ENCODE data around the gene BANF1. TPM values are rescaled to one million over a fixed set of nuclear protein-coding genes. Genes with fewer than 3 reads are reported as not detected.

BANF1 gene, protein sequence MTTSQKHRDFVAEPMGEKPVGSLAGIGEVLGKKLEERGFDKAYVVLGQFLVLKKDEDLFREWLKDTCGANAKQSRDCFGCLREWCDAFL
- 22.8 and 37.8 TPM in 2 replicates for total RNA-seq
- polyA plus RNA-seq: 197 and 215 TPM in 2 replicates

GRCh38 chr11:66001942-66002647 is at the start of gene BANF1, which contains the start of gene EIF1AD:
Gene BANF1 (plus strand): TSS chr11:66002503. CDS start chr11:66003251, 748 bp downstream.
Gene EIF1AD (minus strand): TSS chr11:66002157. CDS start chr11:66000389, 1,768 bp downstream.
- no peaks in the 10 kb centered on the region for H3K4me1 ChIP-seq (ENCODE audit: insufficient read depth)
- H3K27me3 ChIP-seq: no peaks in the 10 kb centered on the region
- H3K27ac ChIP-seq: peak within 1 kb of the TSS; percentile 99
- no peaks in the 10 kb centered on the region for H3K36me3 ChIP-seq (replicated peaks; ENCODE audit: insufficient read depth, low read depth)
- peak within 1 kb of the TSS; percentile 95 for H3K4me2 ChIP-seq
- no peaks in the 10 kb centered on the region for H3K9me3 ChIP-seq (ENCODE audit: low read depth)
- H2AFZ ChIP-seq: peak within 1 kb of the TSS; percentile 93
- H3K4me3 ChIP-seq: peak within 1 kb of the TSS; percentile 82
- no peaks in the 10 kb centered on the region for H3K9me2 ChIP-seq (replicated peaks; ENCODE audit: insufficient read depth)
- DNase-seq (ENCODE audit: low spot score): peak; percentile 95
- H3K79me2 ChIP-seq: peaks cover 47% of the 10 kb centered on the region
- H4K20me1 ChIP-seq (ENCODE audit: insufficient read depth, poor library complexity, severe bottlenecking): no peaks in the 10 kb centered on the region
- 2% methylated on average over 53 of the region's 55 CpGs for WGBS (ENCODE audit: low lambda C conversion rate, missing lambda C conversion rate)
- TF ChIP-seq EZH2phosphoT487 (IDR thresholded peaks at IDR 0.05; ENCODE audit: low read depth, severe bottlenecking, unreplicated experiment): no peak
- TF ChIP-seq, protein P1, sequence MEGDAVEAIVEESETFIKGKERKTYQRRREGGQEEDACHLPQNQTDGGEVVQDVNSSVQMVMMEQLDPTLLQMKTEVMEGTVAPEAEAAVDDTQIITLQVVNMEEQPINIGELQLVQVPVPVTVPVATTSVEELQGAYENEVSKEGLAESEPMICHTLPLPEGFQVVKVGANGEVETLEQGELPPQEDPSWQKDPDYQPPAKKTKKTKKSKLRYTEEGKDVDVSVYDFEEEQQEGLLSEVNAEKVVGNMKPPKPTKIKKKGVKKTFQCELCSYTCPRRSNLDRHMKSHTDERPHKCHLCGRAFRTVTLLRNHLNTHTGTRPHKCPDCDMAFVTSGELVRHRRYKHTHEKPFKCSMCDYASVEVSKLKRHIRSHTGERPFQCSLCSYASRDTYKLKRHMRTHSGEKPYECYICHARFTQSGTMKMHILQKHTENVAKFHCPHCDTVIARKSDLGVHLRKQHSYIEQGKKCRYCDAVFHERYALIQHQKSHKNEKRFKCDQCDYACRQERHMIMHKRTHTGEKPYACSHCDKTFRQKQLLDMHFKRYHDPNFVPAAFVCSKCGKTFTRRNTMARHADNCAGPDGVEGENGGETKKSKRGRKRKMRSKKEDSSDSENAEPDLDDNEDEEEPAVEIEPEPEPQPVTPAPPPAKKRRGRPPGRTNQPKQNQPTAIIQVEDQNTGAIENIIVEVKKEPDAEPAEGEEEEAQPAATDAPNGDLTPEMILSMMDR (IDR thresholded peaks at IDR 0.05; ENCODE audit: poor library complexity): no peak
- TF ChIP-seq EZH2 (IDR thresholded peaks at IDR 0.05; ENCODE audit: borderline replicate concordance): no peak

DNA sequence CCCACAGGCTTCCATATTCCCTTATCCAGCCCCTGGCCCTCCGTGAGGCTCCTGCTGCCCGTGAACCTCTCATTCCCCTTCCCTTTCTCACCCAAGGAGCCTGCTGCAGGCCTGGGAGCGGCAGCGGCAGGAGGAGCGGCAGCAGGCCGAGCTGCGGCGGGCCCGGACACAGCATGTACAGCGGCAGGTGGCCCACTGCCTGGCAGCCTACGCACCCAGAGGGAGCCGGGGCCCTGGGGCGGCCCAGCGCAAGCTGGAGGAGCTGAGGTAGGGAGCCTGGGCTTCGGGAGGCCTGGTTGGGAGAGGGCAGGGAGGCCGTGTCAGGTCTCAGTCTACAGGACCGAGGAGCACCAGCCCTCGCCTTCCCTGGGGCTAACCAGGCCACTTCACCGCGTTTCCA is 48.8 kb upstream of the BANF1 start:
- 86% methylated on average over 19 of the region's 20 CpGs for WGBS (ENCODE audit: low lambda C conversion rate, missing lambda C conversion rate)
- no peaks in the 10 kb centered on the region for H4K20me1 ChIP-seq (ENCODE audit: insufficient read depth, poor library complexity, severe bottlenecking)
- no peak overlapping the region for H3K4me3 ChIP-seq
- DNase-seq (ENCODE audit: low spot score): no peak
- H3K4me1 ChIP-seq (ENCODE audit: insufficient read depth): peaks cover 4% of the 10 kb centered on the region
- no peaks in the 10 kb centered on the region for H3K79me2 ChIP-seq
- no peak overlapping the region for H3K27ac ChIP-seq
- TF ChIP-seq, protein P1 (IDR thresholded peaks at IDR 0.05; ENCODE audit: poor library complexity): no peak
- TF ChIP-seq EZH2phosphoT487 (IDR thresholded peaks at IDR 0.05; ENCODE audit: low read depth, severe bottlenecking, unreplicated experiment): no peak
- no peak for TF ChIP-seq EZH2 (IDR thresholded peaks at IDR 0.05; ENCODE audit: borderline replicate concordance)
- no peaks in the 10 kb centered on the region for H3K36me3 ChIP-seq (replicated peaks; ENCODE audit: insufficient read depth, low read depth)
- H3K4me2 ChIP-seq: no peak overlapping the region
- H3K9me2 ChIP-seq (replicated peaks; ENCODE audit: insufficient read depth): no peaks in the 10 kb centered on the region
- no peaks in the 10 kb centered on the region for H3K27me3 ChIP-seq
- H3K9me3 ChIP-seq (ENCODE audit: low read depth): no peaks in the 10 kb centered on the region
- H2AFZ ChIP-seq: no peak overlapping the region

- no peak overlapping the region for H3K27ac ChIP-seq
- no peak for DNase-seq (ENCODE audit: low spot score)
- H4K20me1 ChIP-seq (ENCODE audit: insufficient read depth, poor library complexity, severe bottlenecking): no peaks in the 10 kb centered on the region
- H3K79me2 ChIP-seq: no peaks in the 10 kb centered on the region
- 78% methylated on average over 8 of the region's 8 CpGs for WGBS (ENCODE audit: low lambda C conversion rate, missing lambda C conversion rate)
- peaks cover 4% of the 10 kb centered on the region for H3K4me1 ChIP-seq (ENCODE audit: insufficient read depth)
- H2AFZ ChIP-seq: no peak overlapping the region
- no peak overlapping the region for H3K4me3 ChIP-seq
- no peaks in the 10 kb centered on the region for H3K36me3 ChIP-seq (replicated peaks; ENCODE audit: insufficient read depth, low read depth)
- H3K4me2 ChIP-seq: no peak overlapping the region
- no peaks in the 10 kb centered on the region for H3K27me3 ChIP-seq
- no peaks in the 10 kb centered on the region for H3K9me3 ChIP-seq (ENCODE audit: low read depth)
- TF ChIP-seq EZH2phosphoT487 (IDR thresholded peaks at IDR 0.05; ENCODE audit: low read depth, severe bottlenecking, unreplicated experiment) (no peak), EZH2 (IDR thresholded peaks at IDR 0.05; ENCODE audit: borderline replicate concordance) (no peak)
- TF ChIP-seq, protein P1 (IDR thresholded peaks at IDR 0.05; ENCODE audit: poor library complexity): no peak
- no peaks in the 10 kb centered on the region for H3K9me2 ChIP-seq (replicated peaks; ENCODE audit: insufficient read depth)
These were observed 47.5 kb upstream of the BANF1 start for GRCh38 chr11:65954771-65955170.
